Esophagus muscularis mucosa (tissue), 4 donors: ENCODE results near the gene ROBO4. TPM values are rescaled to one million over a fixed set of nuclear protein-coding genes. Genes with fewer than 3 reads are reported as not detected.

Experiments
- DNase-seq: peaks from one replicate; pipeline ENCODE4 v3.0.0-alpha.2; 2017; ENCODE audit errors: extremely low spot score
- H3K27ac ChIP-seq, 4 donors: fragments of 200-600 bp; sonication (generic); replicated peaks in 1 of 4; 1 replicate in 3 of 4; 2 replicates in 1 of 4; pipeline ENCODE4 v1.5.1; 2016 to 2019; ENCODE audit warnings: mild to moderate bottlenecking in 1 of 4
- H3K27me3 ChIP-seq, 4 donors: fragments of 200-600 bp; sonication (generic); one replicate each; pipeline versions ENCODE4 v1.5.1 to v1.6.0; 2016 to 2019
- H3K36me3 ChIP-seq, 4 donors: fragments of 200-600 bp; sonication (generic); one replicate each; pipeline ENCODE4 v1.5.1; 2016 to 2019
- H3K4me1 ChIP-seq, 4 donors: fragments of 200-600 bp; sonication (generic); one replicate each; pipeline ENCODE4 v1.5.1; 2016 to 2019
- H3K4me3 ChIP-seq, 4 donors: fragments of 200-600 bp; sonication (generic); 1 replicate in 2 of 4; 2 replicates in 2 of 4; pipeline ENCODE4 v1.5.1; 2016 to 2019; ENCODE audit warnings: mild to moderate bottlenecking in 4 of 4, moderate library complexity in 1 of 4
- H3K9me3 ChIP-seq, 4 donors: fragments of 200-600 bp; sonication (generic); 1 replicate in 3 of 4; 2 replicates in 1 of 4; pipeline ENCODE4 v1.5.1; 2016 to 2019
- EP300 ChIP-seq: sonication (generic); formaldehyde crosslinking; IDR thresholded peaks from one replicate; pipeline ENCODE4 v1.6.1; 2017; ENCODE audit warnings: antibody characterized with exemption
- POLR2A ChIP-seq: fragments of 450-650 bp; IDR thresholded peaks from one replicate; pipeline ENCODE4 v1.6.1; 2017; ENCODE audit warnings: antibody characterized with exemption, moderate library complexity, mild to moderate bottlenecking, low read depth
- POLR2AphosphoS5 ChIP-seq, 2 donors: sonication (generic); formaldehyde crosslinking; IDR thresholded peaks; one replicate each; pipeline ENCODE4 v1.6.1; 2017; ENCODE audit warnings: antibody characterized with exemption in 2 of 2
- WGBS: methylation state at CpG from one replicate; pipeline ENCODE4 v1.1.5; 2018; 5-methylcytosine and 5-hydroxymethylcytosine counted together
- intact Hi-C: fragments of 100-400 bp; cut with DNase I; formaldehyde crosslinking; loops from one replicate; pipeline ENCODE4 v1.15.1; 2023
- total RNA-seq, 4 donors: library from RNA; depleted of rRNA; stranded (reverse); fragments of >200 nt; gene quantifications; one replicate each; pipeline versions ENCODE4 v1.1.0 to v1.2.1, GENCODE V29; 2016
- TF ChIP-seq, protein P1 (sequence below), 3 experiments: fragments of 200-600 bp in 2 of 3; fragments of 450-650 bp in 1 of 3; sonication (generic) in 2 of 3; IDR thresholded peaks; one replicate each; pipeline ENCODE4 v1.5.1; 2017 to 2019; ENCODE audit warnings: antibody characterized with exemption in 3 of 3, mild to moderate bottlenecking in 2 of 3, moderate library complexity in 1 of 3

Gene ROBO4
- total RNA-seq, 4 donors from 2014 or later: 16.2 to 49.8 (median 36.7) TPM

DNA sequence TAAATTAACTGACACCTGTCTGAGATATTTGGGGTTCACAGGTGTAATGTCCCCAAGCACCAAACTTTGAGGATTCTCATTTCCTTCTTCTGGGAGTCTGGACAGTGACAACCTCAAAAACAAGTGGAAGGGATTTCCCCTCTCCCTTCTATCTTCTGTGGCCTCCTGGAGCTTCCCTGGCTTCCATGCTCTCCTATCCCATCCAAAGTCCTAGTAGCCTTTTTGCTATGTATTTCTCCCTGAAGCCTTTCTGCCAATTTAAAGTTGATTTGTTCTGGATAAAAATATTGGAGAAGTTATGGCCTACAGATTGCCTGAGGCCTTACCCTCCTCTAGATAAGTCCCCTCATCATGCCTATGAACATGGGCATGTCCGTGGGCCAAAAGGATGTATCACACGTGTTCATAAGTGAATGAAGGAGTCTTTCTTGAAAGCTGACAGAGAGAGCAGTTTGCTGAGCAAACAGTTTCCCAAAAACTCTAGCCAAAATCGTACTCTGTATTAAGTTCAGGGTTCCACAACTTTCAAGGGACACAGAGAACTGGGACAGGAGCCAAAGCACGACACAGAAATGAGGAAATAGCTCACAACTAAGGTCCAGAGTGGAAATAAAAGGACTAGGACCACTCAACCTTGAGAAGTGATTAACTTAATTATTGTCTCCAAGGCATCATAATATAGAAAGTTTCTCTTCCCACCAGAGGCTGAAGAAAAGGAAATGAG is 31.4 kb upstream of the ROBO4 start:
- no peak overlapping the region for H3K27ac ChIP-seq

GRCh38 chr11:124923296-124923695 is 25.6 kb upstream of the ROBO4 start:
- no peaks in the 10 kb centered on the region for H3K36me3 ChIP-seq
- intact Hi-C loops: no loop called here
- H3K4me3 ChIP-seq: no peak overlapping the region

More for the DNA sequence above, 31.4 kb upstream of the ROBO4 start:
- TF ChIP-seq EP300: no peak
- TF ChIP-seq, protein P1, sequence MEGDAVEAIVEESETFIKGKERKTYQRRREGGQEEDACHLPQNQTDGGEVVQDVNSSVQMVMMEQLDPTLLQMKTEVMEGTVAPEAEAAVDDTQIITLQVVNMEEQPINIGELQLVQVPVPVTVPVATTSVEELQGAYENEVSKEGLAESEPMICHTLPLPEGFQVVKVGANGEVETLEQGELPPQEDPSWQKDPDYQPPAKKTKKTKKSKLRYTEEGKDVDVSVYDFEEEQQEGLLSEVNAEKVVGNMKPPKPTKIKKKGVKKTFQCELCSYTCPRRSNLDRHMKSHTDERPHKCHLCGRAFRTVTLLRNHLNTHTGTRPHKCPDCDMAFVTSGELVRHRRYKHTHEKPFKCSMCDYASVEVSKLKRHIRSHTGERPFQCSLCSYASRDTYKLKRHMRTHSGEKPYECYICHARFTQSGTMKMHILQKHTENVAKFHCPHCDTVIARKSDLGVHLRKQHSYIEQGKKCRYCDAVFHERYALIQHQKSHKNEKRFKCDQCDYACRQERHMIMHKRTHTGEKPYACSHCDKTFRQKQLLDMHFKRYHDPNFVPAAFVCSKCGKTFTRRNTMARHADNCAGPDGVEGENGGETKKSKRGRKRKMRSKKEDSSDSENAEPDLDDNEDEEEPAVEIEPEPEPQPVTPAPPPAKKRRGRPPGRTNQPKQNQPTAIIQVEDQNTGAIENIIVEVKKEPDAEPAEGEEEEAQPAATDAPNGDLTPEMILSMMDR (IDR thresholded peaks at IDR 0.05): no peak
- TF ChIP-seq POLR2AphosphoS5 (IDR thresholded peaks at IDR 0.05): no peak
- TF ChIP-seq POLR2A: no peak
- no peaks in the 10 kb centered on the region for H3K36me3 ChIP-seq
- no peaks in the 10 kb centered on the region for H3K27me3 ChIP-seq
- no peak for DNase-seq
- H3K4me1 ChIP-seq: no peaks in the 10 kb centered on the region
- intact Hi-C loops: no loop called here
- H3K9me3 ChIP-seq: no peaks in the 10 kb centered on the region
- WGBS: 39% methylated on average over 4 of the region's 4 CpGs
- H3K4me3 ChIP-seq: no peak overlapping the region

DNA sequence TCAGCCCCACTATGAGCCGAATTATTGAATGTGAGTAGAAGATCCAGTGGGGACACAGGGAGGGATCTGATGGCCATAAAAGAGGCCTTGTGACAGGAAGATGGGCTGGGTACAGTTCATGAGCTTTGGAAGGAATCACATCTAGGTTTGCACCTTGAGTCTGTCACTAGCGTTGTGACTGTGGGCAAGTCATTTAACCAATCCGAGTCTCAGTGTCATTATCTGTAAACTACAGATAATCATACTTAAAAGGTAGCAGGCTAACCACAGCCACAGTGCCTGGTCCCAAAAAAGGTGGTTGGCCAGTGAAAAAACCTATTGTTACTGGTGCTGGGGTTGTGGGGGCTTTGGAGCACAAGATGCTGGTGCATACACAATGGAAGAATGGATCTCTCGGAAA is 25.2 kb upstream of the ROBO4 start:
- intact Hi-C loops: no loop called here
- peaks cover 0 to 23% (median 0%) of the 10 kb centered on the region in 4 donors for H3K27me3 ChIP-seq
- 87% methylated on average over 4 of the region's 4 CpGs for whole genome bisulfite sequencing

More at GRCh38 chr11:124923296-124923695, 25.6 kb upstream of the ROBO4 start:
- Histone ChIP-seq H3K4me1 (peaks cover 5 to 17% (median 13%) of the 10 kb centered on the region in 4 donors), H3K9me3 (no peaks in the 10 kb centered on the region), H3K27me3 (peaks cover 0 to 23% (median 0%) of the 10 kb centered on the region in 4 donors), H3K27ac (no peak overlapping the region)
- TF ChIP-seq EP300: no peak
- TF ChIP-seq POLR2A: no peak
- no peak for TF ChIP-seq POLR2AphosphoS5 (IDR thresholded peaks at IDR 0.05)
- TF ChIP-seq, protein P1 (IDR thresholded peaks at IDR 0.05): no peak
- DNase-seq: no peak

GRCh38 chr11:124920870-124921609 is 23.4 kb upstream of the ROBO4 start:
- no peak for DNase-seq
- Histone ChIP-seq H3K27me3 (peaks cover 0 to 23% (median 0%) of the 10 kb centered on the region in 4 donors), H3K9me3 (no peaks in the 10 kb centered on the region), H3K27ac (peak overlapping the region in 3 of 4 donors; percentile 46 to 70 (median 63)), H3K4me1 (peaks cover 5 to 17% (median 13%) of the 10 kb centered on the region in 4 donors), H3K4me3 (peak overlapping the region; percentile 54 to 65 (median 56)), H3K36me3 (no peaks in the 10 kb centered on the region)
- intact Hi-C loops: no loop called here
- TF ChIP-seq EP300 (no peak), POLR2A (no peak), POLR2AphosphoS5 (IDR thresholded peaks at IDR 0.05) (peak in 1 of 2 donors; percentile 19)
- TF ChIP-seq, protein P1 (IDR thresholded peaks at IDR 0.05): no peak
- WGBS: 6% methylated on average over 26 of the region's 82 CpGs

More for the DNA sequence above, 25.2 kb upstream of the ROBO4 start:
- H3K4me1 ChIP-seq: peaks cover 5 to 17% (median 13%) of the 10 kb centered on the region in 4 donors
- no peak for TF ChIP-seq EP300
- no peak for TF ChIP-seq POLR2A
- TF ChIP-seq POLR2AphosphoS5 (IDR thresholded peaks at IDR 0.05): no peak
- TF ChIP-seq, protein P1 (IDR thresholded peaks at IDR 0.05): no peak
- no peak for DNase-seq
- no peak overlapping the region for H3K27ac ChIP-seq
- H3K36me3 ChIP-seq: no peaks in the 10 kb centered on the region
- no peak overlapping the region for H3K4me3 ChIP-seq
- H3K9me3 ChIP-seq: no peaks in the 10 kb centered on the region
